IMR-90 (cell line): ENCODE data around the gene UCHL5. TPM values are rescaled to one million over a fixed set of nuclear protein-coding genes. Genes with fewer than 3 reads are reported as not detected.

Experiments
- ATAC-seq: fragments of 200-7000 bp; cut with Tn5 transposase; 2 replicates; pipeline ENCODE4 v1.9.1; 2020; ENCODE audit warnings: low read depth, mild to moderate bottlenecking, moderate library complexity
- BruUV-seq: library from RNA; stranded (reverse); fragments of 400-500 nt; replicated peaks from 2 replicates; lab custom pipeline; 2021; lab: Mats Ljungman, UMichigan
- CTCF ChIA-PET: fragments of 300-600 bp; formaldehyde crosslinking; extraction: SDS; loops from one replicate; lab custom pipeline; 2021; ENCODE audit warnings: antibody characterized with exemption; lab: Yijun Ruan, JAX
- POLR2A ChIA-PET: fragments of 300-600 bp; sonication (Branson Sonifier 250); formaldehyde crosslinking; loops from one replicate; lab custom pipeline; 2022; ENCODE audit warnings: antibody characterized with exemption; ENCODE audit not compliant: unreplicated experiment; lab: Charles Lee
- DNase-seq: peaks from one replicate; pipeline ENCODE4 v3.0.0; 2013
- H2AFZ ChIP-seq: replicated peaks from 2 replicates; pipeline ENCODE3; 2013; ENCODE audit warnings: low read length, mild to moderate bottlenecking; ENCODE audit not compliant: poor library complexity
- H2AK5ac ChIP-seq: 2 replicates; pipeline ENCODE4 v1.6.1; 2013; ENCODE audit warnings: low read depth, low read length, inconsistent platforms
- H2AK9ac ChIP-seq: replicated peaks from 2 replicates; pipeline ENCODE3; 2013; ENCODE audit warnings: mild to moderate bottlenecking, low read depth, low read length, moderate library complexity; ENCODE audit not compliant: poor library complexity
- H2BK120ac ChIP-seq: 2 replicates; pipeline ENCODE4 v1.6.1; 2013; ENCODE audit warnings: low read depth, low read length, inconsistent platforms
- H2BK15ac ChIP-seq: 3 replicates; pipeline ENCODE4 v1.6.1; 2013; ENCODE audit warnings: low read depth, low read length, inconsistent platforms
- H2BK20ac ChIP-seq: 2 replicates; pipeline ENCODE4 v1.6.1; 2013; ENCODE audit warnings: low read depth, mild to moderate bottlenecking, inconsistent platforms, low read length, moderate library complexity
- H2BK5ac ChIP-seq: 2 replicates; pipeline ENCODE4 v1.6.1; 2013; ENCODE audit warnings: mild to moderate bottlenecking, low read depth, low read length, inconsistent platforms; ENCODE audit not compliant: poor library complexity, severe bottlenecking
- H3K14ac ChIP-seq: replicated peaks from 2 replicates; pipeline ENCODE4 v1.6.1; 2013; ENCODE audit warnings: low read depth, low read length, inconsistent platforms
- H3K18ac ChIP-seq: 2 replicates; pipeline ENCODE4 v1.6.1; 2013; ENCODE audit warnings: low read depth, low read length, control low read depth
- H3K23ac ChIP-seq: 2 replicates; pipeline ENCODE4 v1.6.1; 2013; ENCODE audit warnings: low read depth, low read length, inconsistent platforms
- H3K27ac ChIP-seq: 2 replicates; pipeline ENCODE4 v1.5.1; 2013; ENCODE audit warnings: mild to moderate bottlenecking, control low read depth, low read length; ENCODE audit not compliant: insufficient read depth
- H3K27me3 ChIP-seq: 2 replicates; pipeline ENCODE4 v1.6.1; 2013; ENCODE audit warnings: low read length; ENCODE audit not compliant: control insufficient read depth, insufficient read depth
- H3K36me3 ChIP-seq: 2 replicates; pipeline ENCODE4 v1.6.1; 2013; ENCODE audit warnings: low read length, mixed read lengths; ENCODE audit not compliant: control insufficient read depth, insufficient read depth
- H3K4ac ChIP-seq: 2 replicates; pipeline ENCODE4 v1.6.1; 2013; ENCODE audit warnings: low read depth, low read length, inconsistent platforms
- H3K4me1 ChIP-seq: 2 replicates; pipeline ENCODE4 v1.6.1; 2013; ENCODE audit warnings: low read length, mixed read lengths; ENCODE audit not compliant: control insufficient read depth, insufficient read depth
- H3K4me2 ChIP-seq: 2 replicates; pipeline ENCODE4 v1.6.1; 2013; ENCODE audit warnings: low read depth, mild to moderate bottlenecking, control low read depth, low read length, moderate library complexity
- H3K4me3 ChIP-seq: 2 replicates; pipeline ENCODE4 v1.5.1; 2013; ENCODE audit warnings: low read depth, mild to moderate bottlenecking, control low read depth, low read length, moderate library complexity; ENCODE audit not compliant: insufficient read depth
- H3K56ac ChIP-seq: 2 replicates; pipeline ENCODE4 v1.6.1; 2013; ENCODE audit warnings: low read length, inconsistent platforms; ENCODE audit not compliant: insufficient read depth; ENCODE audit errors: extremely low read depth
- H3K79me1 ChIP-seq, 2 experiments: 2 replicates each; pipeline ENCODE4 v1.6.1; 2013; ENCODE audit warnings: low read length in 2 of 2, inconsistent platforms in 1 of 2, low read depth in 1 of 2
- H3K9ac ChIP-seq: 2 replicates; pipeline ENCODE4 v1.6.1; 2013; ENCODE audit warnings: low read depth, low read length, control low read depth
- H3K9me1 ChIP-seq: 2 replicates; pipeline ENCODE4 v1.6.1; 2013; ENCODE audit warnings: low read length, inconsistent platforms; ENCODE audit not compliant: insufficient read depth
- H3K9me3 ChIP-seq: 2 replicates; pipeline ENCODE4 v1.6.1; 2013; ENCODE audit warnings: low read length; ENCODE audit not compliant: control insufficient read depth, insufficient read depth
- H4K20me1 ChIP-seq: 2 replicates; pipeline ENCODE4 v1.6.1; 2013; ENCODE audit warnings: low read length, inconsistent platforms; ENCODE audit not compliant: insufficient read depth
- H4K5ac ChIP-seq: 2 replicates; pipeline ENCODE4 v1.6.1; 2013; ENCODE audit warnings: mild to moderate bottlenecking, low read depth, low read length, control low read depth
- H4K8ac ChIP-seq, 2 experiments: 2 replicates each; pipeline ENCODE4 v1.6.1; 2013; ENCODE audit warnings: low read depth in 2 of 2, low read length in 2 of 2, control low read depth in 1 of 2, inconsistent platforms in 1 of 2
- H4K91ac ChIP-seq: 2 replicates; pipeline ENCODE4 v1.6.1; 2013; ENCODE audit warnings: low read depth, low read length, inconsistent platforms; ENCODE audit not compliant: insufficient read depth
- BHLHE40 ChIP-seq: fragments of 150-350 bp; IDR thresholded peaks from 2 replicates; pipeline ENCODE4 v1.6.1; 2016; ENCODE audit warnings: mild to moderate bottlenecking, low read depth, low read length
- FOS ChIP-seq: fragments of 150-350 bp; IDR thresholded peaks from 2 replicates; pipeline ENCODE4 v1.6.1; 2016; ENCODE audit warnings: low read depth, low read length
- MXI1 ChIP-seq: IDR thresholded peaks from 2 replicates; pipeline ENCODE4 v1.6.1; 2012; ENCODE audit warnings: low read depth, mild to moderate bottlenecking, low read length, moderate library complexity, borderline replicate concordance
- NFE2L2 ChIP-seq: fragments of 150-350 bp; IDR thresholded peaks from 2 replicates; pipeline ENCODE4 v1.6.1; 2016; ENCODE audit warnings: low read depth, mild to moderate bottlenecking, low read length
- SMC3 ChIP-seq: fragments of 150-350 bp; IDR thresholded peaks from 2 replicates; pipeline ENCODE4 v1.6.1; 2016; ENCODE audit warnings: low read depth, mild to moderate bottlenecking, antibody characterized with exemption, low read length, moderate library complexity
- WGBS, 2 experiments: methylation state at CpG; one replicate each; pipeline versions ENCODE4 v1.1.5 to v1.1.7; 2013; ENCODE audit warnings: missing lambda C conversion rate in 2 of 2; ENCODE audit not compliant: insufficient read length in 1 of 2; ENCODE audit errors: extremely low coverage in 2 of 2; 5-methylcytosine and 5-hydroxymethylcytosine counted together
- dilution Hi-C: fragments of 300-500 bp; cut with HindIII; formaldehyde crosslinking; loops from one replicate; pipeline ENCODE4 v1.14.3; 2018; ENCODE audit warnings: low sequenced_read_pairs; ENCODE audit not compliant: unreplicated experiment
- in situ Hi-C: fragments of 300-500 bp; cut with MboI; formaldehyde crosslinking; loops from 3 replicates; pipeline ENCODE4 v1.14.3; 2019; ENCODE audit warnings: low sequenced_read_pairs, inconsistent platforms, mixed read lengths
- intact Hi-C: fragments of 100-400 bp; cut with micrococcal nuclease; formaldehyde crosslinking; loops from 2 replicates; pipeline ENCODE4 v1.10.0; 2022
- microRNA-seq, 2 experiments: library from miRNA; stranded (forward) in 1 of 2; unstranded in 1 of 2; fragments of 10-50 nt in 1 of 2; fragments of <30 nt in 1 of 2; gene quantifications in 1 of 2; microRNA quantifications in 1 of 2; one replicate each; pipeline versions ENCODE3 to v1.1.0; 2013 to 2020; ENCODE audit not compliant: insufficient read depth in 1 of 2, insufficient read length in 1 of 2, unreplicated experiment in 1 of 2
- polyA plus RNA-seq, 3 experiments: library from polyadenylated mRNA; depleted of rRNA; stranded (reverse); fragments of >200 nt; gene quantifications; 2 replicates each; pipeline ENCODE4 v1.2.3, GENCODE V29; 2012; ENCODE audit warnings: low replicate concordance in 1 of 3
- small RNA-seq, 5 experiments: library from RNA; depleted of rRNA; stranded (forward); fragments of <200 nt; gene quantifications; one replicate each; pipeline ENCODE3, GENCODE V24; 2012
- total RNA-seq: library from RNA; depleted of rRNA; stranded (reverse); fragments of >200 nt; gene quantifications from 2 replicates; pipeline ENCODE4 v1.2.3, GENCODE V29; 2012; rRNA removed
- TF ChIP-seq, protein P1 (sequence below): fragments of 150-350 bp; IDR thresholded peaks from 2 replicates; pipeline ENCODE4 v1.6.1; 2017; ENCODE audit warnings: mild to moderate bottlenecking, antibody characterized with exemption, low read length, low read depth

The UCHL5 gene
- total and polyA plus RNA-seq, 2 of the 4 experiments (the other 2 are of a cell fraction) = 12.9 to 18.4 TPM

DNA sequence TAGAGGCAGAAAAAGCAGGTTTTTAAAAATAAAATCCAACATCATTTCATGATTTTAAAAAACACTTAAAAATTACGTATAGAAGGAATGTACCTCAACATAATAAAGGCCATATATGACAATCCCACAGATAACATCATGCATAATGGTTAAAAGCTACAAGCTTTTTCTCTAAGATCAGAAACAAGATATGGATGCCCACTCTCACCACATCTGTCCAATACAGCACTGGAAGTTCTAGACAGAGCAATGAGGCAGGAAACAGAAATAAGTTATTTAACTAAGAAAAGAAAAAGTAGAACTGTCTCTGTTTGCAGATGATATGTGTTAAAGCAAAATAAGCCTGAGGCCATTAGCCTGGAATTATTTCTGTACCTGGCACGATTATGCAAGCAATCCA, 96.3 kb downstream of the UCHL5 start:
- no peak overlapping the region for H3K56ac ChIP-seq
- TF ChIP-seq, protein P1, sequence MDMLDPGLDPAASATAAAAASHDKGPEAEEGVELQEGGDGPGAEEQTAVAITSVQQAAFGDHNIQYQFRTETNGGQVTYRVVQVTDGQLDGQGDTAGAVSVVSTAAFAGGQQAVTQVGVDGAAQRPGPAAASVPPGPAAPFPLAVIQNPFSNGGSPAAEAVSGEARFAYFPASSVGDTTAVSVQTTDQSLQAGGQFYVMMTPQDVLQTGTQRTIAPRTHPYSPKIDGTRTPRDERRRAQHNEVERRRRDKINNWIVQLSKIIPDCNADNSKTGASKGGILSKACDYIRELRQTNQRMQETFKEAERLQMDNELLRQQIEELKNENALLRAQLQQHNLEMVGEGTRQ = no peak
- TF ChIP-seq SMC3 (no peak), BHLHE40 (no peak), MXI1 (no peak), FOS (no peak), NFE2L2 (no peak)
- H2BK120ac ChIP-seq = no peak overlapping the region
- no peaks in the 10 kb centered on the region for H3K79me1 ChIP-seq
- H3K4me1 ChIP-seq = no peaks in the 10 kb centered on the region
- in situ Hi-C loops (no loop called here), intact Hi-C loops (no loop called here), dilution Hi-C loops (no loop called here)
- H4K8ac ChIP-seq = no peak overlapping the region
- WGBS, 2 experiments = no CpG with 5 or more reads among the region's 2 CpGs
- no peaks in the 10 kb centered on the region for H3K27me3 ChIP-seq
- H2BK5ac ChIP-seq = no peak overlapping the region
- H4K20me1 ChIP-seq = no peaks in the 10 kb centered on the region
- no peak overlapping the region for H4K5ac ChIP-seq
- H3K9me1 ChIP-seq = no peaks in the 10 kb centered on the region
- no peak overlapping the region for H3K23ac ChIP-seq
- no TSS peak for BruUV-seq
- no peak overlapping the region for H2AK5ac ChIP-seq
- H3K4ac ChIP-seq = no peak overlapping the region
- no peak overlapping the region for H3K14ac ChIP-seq
- no peak overlapping the region for H4K91ac ChIP-seq
- ChIA-PET CTCF (interaction anchor here (1.0 kb wide), 1 partner anchor 11 kb away, joined by 3 read pairs; no protein-coding TSS in a partner anchor), POLR2A (no interaction called here)
- no peak overlapping the region for H2AK9ac ChIP-seq
- H3K4me3 ChIP-seq = no peak overlapping the region
- no peak for DNase-seq
- no peak overlapping the region for H3K4me2 ChIP-seq
- no peak overlapping the region for H2BK15ac ChIP-seq
- H2AFZ ChIP-seq = no peak overlapping the region
- no peak overlapping the region for H2BK20ac ChIP-seq
- H3K9ac ChIP-seq = no peak overlapping the region
- no peaks in the 10 kb centered on the region for H3K9me3 ChIP-seq
- no peak overlapping the region for H3K18ac ChIP-seq
- H3K27ac ChIP-seq = no peak overlapping the region
- ATAC-seq = no peak
- H3K36me3 ChIP-seq = no peaks in the 10 kb centered on the region

Small RNA genes lying within 50 kb of the gene (microRNA-seq; reads per million reads assigned to microRNA genes)
- gene SCARNA18B (ENCODE audit: insufficient read depth, insufficient read length) = not detected

Small RNA genes lying within 50 kb of the gene (small RNA-seq; reads per million reads assigned to genes)
- gene SCARNA18B = 0 to 14.5 (median 0.32) reads per million in 5 experiments

Other genes with a start within 250 kb of the UCHL5 start
- gene RO60, start 252 bp upstream of the UCHL5 start, total RNA-seq = 161 and 184 TPM in 2 replicates
- gene RO60, start 252 bp upstream of the UCHL5 start, polyA plus RNA-seq (2012; rRNA removed) = 9.6 and 10.9 TPM in 2 replicates
- gene GLRX2, start 46.1 kb upstream of the UCHL5 start, total RNA-seq = 2.0 and 12.8 TPM in 2 replicates
- 13.7 and 15.9 TPM in 2 replicates for gene GLRX2, start 46.1 kb upstream of the UCHL5 start, polyA plus RNA-seq (2012; rRNA removed)
- 29.6 and 44.7 TPM in 2 replicates for gene CDC73, start 62.7 kb upstream of the UCHL5 start, total RNA-seq
- gene CDC73, start 62.7 kb upstream of the UCHL5 start, polyA plus RNA-seq (2012; rRNA removed) = 22.1 and 22.3 TPM in 2 replicates
- gene B3GALT2, start 127.3 kb upstream of the UCHL5 start, total RNA-seq = 4.5 and 5.8 TPM in 2 replicates
- 1.1 and 1.8 TPM in 2 replicates for gene B3GALT2, start 127.3 kb upstream of the UCHL5 start, polyA plus RNA-seq (2012; rRNA removed)